HL-60/S4 treated with phorbol 12-myristate 13-acetate at 8.2 ng/mL for 4 days and 3 days (cell line): ENCODE results near the gene TBC1D16.

Experiments used
- in situ Hi-C: fragments of 300-500 bp; cut with MboI; formaldehyde crosslinking; loops from 2 replicates; pipeline ENCODE4 v1.15.0; 2022; ENCODE audit warnings: low sequenced_read_pairs

The TBC1D16 gene

GRCh38 chr17:80035687-80035936, at the start of gene TBC1D16:
TSS of gene TBC1D16 (minus strand) at chr17:80035872. CDS start at chr17:80013547, 22,325 bp downstream.
- in situ Hi-C loops = no loop called here

- in situ Hi-C loops = no loop called here
Measured at GRCh38 chr17:80084773-80085172, 49.1 kb upstream of the TBC1D16 start.

- in situ Hi-C loops = no loop called here
Measured at GRCh38 chr17:80083136-80083661, 47.5 kb upstream of the TBC1D16 start.

GRCh38 chr17:80082403-80083135, 46.9 kb upstream of the TBC1D16 start:
- in situ Hi-C loops = no loop called here

GRCh38 chr17:80081596-80081995, 45.9 kb upstream of the TBC1D16 start:
- in situ Hi-C loops = no loop called here

GRCh38 chr17:80080081-80080480, 44.4 kb upstream of the TBC1D16 start:
- in situ Hi-C loops = no loop called here

DNA sequence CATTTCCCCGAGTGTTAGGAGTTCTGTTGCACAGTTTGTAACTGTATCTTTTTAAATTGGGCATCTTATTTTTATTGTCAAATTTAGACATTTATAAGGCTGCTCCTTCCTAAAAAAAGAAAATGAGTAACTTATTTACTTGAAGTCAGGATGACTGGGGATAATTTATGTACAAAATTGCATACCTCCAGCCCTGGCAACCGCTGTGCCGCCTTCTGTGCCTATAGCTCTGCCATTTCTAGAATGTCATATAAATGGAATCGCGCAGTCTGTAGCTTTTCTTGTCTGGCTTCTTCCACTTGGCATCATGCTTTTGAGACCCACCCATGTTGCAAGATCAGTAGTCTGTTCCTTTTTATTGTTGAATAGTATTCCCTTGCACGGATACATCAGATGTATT, 36.7 kb upstream of the TBC1D16 start:
- in situ Hi-C loops = no loop called here

DNA sequence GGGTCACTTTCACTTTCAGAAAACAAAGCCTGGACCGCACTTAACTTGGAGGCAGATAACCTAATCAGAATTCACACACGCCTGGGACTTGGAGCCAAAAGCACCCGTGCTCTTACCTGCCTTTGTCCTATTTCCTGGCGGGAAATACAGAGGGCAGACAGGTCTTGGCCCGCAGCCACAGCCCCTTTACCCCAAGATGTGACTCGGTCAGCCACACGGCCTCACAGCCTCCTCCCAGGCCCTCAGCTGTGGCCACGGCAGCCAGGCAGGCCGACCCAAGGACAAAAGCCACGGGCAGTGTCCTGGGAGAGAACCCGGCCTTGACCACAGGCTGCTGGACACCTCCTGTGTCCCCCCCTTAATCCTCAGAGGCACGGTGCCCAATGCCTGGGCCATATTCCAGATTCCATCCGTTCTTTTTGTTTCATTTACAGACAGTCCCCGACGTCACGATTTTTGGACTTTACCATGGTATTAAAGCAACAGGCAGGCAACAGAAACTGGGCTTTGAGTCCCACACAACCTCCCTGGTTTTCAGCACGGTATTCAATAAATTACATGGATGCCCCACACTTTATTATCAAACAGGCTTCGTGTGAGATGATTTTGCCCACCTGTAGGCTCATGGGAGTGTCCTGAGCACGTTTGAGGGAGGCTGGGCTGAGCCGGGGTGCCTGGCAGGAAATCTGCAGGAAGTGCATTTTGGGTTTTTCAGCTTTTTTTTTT, 35.6 kb upstream of the TBC1D16 start:
- in situ Hi-C loops = no loop called here

DNA sequence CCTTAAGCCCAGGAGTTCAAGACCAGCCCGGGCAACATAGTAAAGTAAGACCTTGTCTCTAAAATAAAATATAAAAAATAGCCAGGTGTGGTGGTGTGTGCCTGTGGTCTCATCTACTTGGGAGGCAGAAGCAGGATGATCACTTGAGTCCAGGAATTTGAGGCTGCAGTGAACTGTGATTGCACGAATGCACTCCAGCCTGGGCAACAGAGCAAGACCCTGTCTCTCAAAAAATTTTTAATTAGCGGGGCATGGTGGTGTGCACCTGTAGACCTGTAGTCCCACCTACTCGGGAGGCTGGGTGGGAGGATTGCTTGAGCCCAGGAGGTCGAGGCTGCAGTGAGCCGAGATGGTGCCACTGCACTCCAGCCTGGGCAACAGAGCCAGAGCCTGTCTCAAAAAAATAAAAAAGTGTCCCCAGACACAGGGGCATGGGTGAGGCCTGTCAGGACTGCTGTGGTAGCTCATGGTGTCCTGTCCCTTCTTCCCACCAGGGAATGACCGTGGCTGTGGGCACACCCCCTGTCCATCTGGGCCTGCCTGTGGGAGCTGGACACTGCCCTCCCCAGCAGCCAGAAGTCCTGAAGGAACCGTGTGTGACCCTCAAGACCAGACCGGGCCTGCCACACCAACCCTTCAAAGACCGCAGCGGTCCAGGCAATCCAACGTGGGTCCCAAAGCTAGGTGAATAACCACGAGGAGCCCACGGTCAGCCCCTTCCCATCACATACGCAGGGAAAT, 34.9 kb upstream of the TBC1D16 start:
- in situ Hi-C loops = no loop called here

- in situ Hi-C loops = no loop called here
Measured at GRCh38 chr17:80068301-80069222, 32.9 kb upstream of the TBC1D16 start.

- in situ Hi-C loops = no loop called here
Measured at GRCh38 chr17:80067393-80067986, 31.8 kb upstream of the TBC1D16 start.

DNA sequence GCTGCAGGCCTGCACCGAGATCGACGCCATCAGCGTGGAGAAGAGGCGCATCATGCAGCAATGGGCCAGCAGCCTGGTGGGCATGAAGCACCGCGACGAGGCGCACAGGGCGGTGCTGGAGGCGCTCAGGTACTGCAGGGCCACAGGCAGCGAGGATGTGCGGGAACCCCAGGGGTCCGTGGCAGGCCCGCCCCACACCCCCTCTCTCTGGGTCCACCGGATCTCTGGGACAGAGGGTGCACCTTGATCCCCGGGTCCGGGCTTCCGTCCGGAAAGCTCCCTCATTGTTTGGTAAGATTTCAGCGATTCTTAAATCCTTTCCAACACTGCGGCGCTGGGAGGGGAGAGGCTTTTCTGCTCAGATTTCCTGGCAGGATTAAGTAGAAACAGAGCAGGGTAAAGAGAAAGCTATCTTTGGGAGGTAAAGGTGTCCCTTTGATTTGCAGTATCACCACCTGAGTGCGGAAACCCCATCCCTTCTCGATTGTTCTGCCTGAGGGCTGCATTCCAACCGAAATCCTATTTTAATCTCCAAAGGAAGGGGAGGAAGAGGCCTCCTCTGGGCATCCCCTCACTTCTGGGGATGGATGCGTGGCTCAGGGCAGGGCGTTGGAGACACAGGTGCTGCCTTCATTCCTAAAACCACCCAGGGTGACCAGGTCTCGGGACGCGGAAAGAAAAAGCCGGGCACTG, 30.0 kb upstream of the TBC1D16 start:
- in situ Hi-C loops = no loop called here

- in situ Hi-C loops = no loop called here
Measured at GRCh38 chr17:80064696-80065095, 29.0 kb upstream of the TBC1D16 start.

DNA sequence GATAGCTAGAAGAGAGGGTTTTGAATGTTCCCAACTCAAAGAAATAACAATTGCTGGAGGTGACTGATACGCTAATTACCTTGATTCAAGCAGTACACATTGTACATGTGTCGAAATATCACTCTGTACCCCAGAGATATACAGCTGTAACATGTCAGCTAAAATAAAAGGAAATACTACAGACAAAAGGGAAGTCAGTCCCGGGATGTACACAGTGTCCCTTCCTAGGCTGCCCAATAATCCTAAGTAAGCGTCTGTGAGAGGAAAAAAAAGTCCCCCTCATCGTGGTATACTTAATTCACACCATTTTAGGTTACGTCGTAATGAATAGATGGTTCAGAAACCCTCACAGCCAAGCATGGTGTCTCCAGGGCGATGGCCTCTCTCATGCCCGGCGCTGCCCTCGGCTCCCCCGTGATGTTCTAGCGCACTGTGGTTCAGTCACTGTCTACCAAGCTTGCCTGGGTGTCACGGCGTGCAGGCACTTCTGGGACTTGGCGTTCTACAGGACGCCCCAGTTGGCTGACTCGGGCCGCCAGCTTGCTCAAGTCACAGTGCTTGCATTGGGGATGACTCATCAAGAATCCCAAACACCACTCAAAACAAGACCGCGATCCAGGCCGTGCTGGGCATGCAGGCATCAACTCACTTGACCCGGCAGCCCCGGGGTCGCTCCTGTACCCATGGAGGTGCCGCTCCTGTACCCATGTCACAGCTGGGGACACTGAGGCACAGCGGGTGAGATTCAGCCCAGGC, 28.3 kb upstream of the TBC1D16 start:
- in situ Hi-C loops = no loop called here

- in situ Hi-C loops = no loop called here
Measured at GRCh38 chr17:80061421-80061820, 25.7 kb upstream of the TBC1D16 start.

GRCh38 chr17:80060644-80061043, 25.0 kb upstream of the TBC1D16 start:
- in situ Hi-C loops = no loop called here

DNA sequence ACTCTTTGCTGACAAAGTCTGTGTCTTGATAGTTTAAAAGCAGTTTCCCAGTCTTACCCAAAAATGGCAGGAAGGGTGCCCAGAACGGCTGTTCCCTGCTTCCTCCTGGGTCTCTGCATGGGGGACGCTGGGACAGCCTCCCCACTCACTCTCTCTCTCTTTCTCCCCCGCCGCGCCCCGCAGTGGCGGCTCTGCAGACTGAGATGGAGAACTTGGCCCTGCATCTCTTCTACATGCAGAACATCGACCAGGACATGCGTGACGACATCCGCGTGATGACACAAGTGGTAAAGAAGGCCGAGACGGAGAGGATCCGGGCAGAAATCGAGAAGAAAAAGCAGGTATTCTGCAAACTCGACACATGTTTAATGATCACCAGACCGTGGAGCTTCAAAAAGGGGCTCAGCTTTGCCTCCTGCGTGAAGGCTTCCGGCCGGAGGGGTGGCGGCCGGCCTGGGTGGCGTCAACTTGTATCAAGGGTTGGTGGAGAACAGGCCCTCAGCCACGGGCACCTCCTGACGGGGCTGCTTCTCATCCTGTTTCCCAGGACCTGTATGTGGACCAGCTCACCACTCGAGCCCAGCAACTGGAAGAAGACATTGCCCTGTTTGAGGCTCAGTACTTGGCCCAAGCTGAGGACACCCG, 22.8 kb upstream of the TBC1D16 start:
- in situ Hi-C loops = no loop called here

- in situ Hi-C loops = no loop called here
Measured at GRCh38 chr17:80055597-80055996, 19.9 kb upstream of the TBC1D16 start.

DNA sequence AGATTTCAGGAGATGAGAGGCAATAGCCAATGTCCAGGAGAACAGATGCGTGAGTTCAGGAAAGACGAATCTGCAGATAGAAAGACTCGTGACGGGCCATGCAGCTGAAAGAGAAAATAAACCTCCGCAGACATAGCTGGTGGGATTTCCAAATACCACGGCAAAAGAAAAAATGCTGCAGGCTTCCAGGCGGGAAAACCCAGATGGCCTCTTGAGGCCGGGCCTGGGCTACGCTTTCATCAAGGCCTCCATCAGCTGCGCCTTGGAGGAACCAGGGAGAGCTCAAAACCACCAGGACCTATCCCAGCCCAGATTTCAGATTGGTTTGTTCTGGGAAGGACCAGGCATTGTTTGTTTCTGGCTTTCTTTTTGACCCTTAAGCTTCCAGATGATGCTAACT, 17.4 kb upstream of the TBC1D16 start:
- in situ Hi-C loops = no loop called here
